8988T (cell line): ENCODE results near the gene NPLOC4.
"Not testable (repeated sequence)": the region's sequence is repeated elsewhere in the genome, so short reads cannot be mapped to it uniquely, and the experiment has no call there.

Source experiments
- DNase-seq: peaks from one replicate; pipeline ENCODE4 v3.0.0; 2011

Gene NPLOC4

DNA sequence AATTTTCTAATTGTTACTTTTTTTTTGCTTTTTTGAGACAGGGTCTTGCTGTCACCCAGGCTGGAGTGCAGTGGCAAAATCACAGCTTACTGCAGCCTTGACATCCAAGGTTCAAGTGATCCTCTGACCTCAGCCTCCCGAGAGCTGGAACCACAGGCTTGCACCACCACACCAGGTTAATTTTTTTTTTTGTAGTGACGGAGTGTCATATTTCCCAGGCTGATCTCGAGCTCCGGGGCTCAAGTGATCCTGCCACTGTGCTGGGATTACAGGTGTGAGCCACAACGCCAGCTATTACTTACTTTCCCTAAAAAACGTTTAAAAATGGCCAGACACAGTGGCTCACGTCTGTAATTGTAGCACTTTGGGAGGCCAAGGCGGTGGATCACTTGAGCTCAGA lies 6.6 kb downstream of the NPLOC4 start:
- no peak for DNase-seq

DNA sequence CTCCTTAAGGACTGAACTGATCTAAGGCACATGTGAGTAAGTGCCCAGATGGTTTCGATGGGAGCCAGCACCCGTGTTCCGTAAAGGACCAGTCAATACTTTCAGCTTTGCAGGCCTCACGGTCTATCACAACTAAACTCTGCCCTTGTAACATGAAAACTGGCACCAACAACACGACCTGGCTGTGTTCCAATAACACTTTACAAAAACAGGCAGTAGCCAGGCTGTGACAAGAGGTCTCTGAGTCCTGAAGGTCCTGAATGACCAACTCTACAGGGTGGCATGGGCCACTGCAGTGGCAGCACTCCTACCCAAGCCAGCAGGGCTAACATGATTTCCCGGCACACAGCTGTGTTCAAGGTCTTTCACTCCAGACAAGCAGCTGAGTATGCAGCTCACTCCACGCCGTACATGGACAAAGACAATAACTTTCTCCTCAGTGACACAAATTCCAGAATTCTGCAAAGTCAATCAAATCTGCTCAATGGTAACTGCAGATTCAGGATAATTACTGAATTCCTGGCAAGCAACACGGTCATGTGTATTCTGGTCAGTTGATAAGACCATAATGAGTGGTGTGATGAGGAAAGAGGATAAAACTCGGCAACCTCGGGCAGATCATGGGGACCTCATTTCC lies 15.3 kb downstream of the NPLOC4 start:
- DNase-seq: no peak

GRCh38 chr17:81618307-81618706 lies 18.6 kb downstream of the NPLOC4 start:
- not testable (repeated sequence) for DNase-seq

GRCh38 chr17:81616877-81617276 lies 20.0 kb downstream of the NPLOC4 start:
- DNase-seq: no peak

DNA sequence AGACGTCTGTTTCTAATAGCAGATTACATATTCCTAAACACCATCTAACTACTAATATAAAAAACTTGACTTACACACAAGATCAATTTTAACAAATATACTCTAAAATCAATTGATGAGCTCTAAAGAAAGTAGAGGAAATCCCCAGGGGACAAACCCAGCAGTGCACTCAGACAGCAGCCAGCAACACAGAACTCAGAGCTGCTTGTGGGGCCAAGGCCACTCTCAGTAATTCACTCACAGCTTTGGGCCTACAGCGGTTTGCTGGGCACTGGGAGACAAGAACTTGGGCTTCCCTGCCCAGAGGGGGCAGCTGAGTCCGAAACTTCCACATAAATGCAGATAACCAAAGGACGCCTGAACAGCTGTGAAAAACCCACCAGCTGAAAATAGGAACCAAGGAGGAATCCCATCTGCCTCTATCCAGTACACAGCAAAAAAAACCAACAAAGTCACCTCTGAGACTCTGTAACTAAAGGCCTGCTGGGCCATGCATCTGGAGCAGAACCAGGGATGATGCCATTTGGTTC lies 21.4 kb downstream of the NPLOC4 start:
- no peak for DNase-seq

GRCh38 chr17:81612172-81612970 lies 24.5 kb downstream of the NPLOC4 start:
- no peak for DNase-seq

- DNase-seq: no peak
Observed at GRCh38 chr17:81609541-81610311, 27.2 kb downstream of the NPLOC4 start.

- DNase-seq: no peak
Observed at GRCh38 chr17:81608605-81609004, 28.3 kb downstream of the NPLOC4 start.

DNA sequence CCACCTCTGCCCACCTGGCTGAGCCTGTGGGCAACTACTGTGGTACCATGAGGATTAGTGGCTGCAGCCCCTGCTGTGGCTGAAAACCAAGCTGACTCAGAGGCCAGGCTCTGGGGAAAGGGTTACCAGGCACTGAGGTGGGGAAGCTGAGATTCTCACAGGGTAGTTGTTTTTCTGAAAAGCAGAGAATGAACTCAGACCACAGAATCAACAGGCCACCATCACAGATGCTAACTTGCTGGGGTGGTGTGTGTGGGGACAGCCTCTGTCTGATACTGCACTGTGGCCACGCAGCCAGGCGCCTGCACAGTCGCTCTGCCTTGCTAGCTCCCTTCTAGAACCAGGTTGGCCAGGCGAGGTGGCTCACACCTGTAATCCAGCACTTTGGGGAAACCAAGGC lies 28.8 kb downstream of the NPLOC4 start:
- no peak for DNase-seq

DNA sequence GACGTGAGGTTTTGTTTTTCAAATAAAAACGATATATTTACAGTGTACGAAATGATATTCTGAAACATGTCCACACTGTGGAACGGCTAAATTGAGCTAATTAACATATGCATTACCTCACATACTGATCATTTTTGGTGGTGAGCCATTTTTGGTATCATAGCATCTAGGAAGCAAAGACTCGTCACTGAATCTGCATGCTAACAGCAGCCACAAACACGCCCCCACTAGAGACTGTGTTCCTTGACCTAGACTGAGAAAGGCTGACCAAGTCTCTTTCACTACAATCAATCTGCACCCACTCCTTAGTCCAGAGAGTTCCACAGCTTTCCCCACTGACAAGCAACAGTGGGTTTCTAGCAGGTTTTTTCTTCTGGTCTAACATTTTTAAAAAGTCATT lies 29.5 kb downstream of the NPLOC4 start:
- no peak for DNase-seq

DNA sequence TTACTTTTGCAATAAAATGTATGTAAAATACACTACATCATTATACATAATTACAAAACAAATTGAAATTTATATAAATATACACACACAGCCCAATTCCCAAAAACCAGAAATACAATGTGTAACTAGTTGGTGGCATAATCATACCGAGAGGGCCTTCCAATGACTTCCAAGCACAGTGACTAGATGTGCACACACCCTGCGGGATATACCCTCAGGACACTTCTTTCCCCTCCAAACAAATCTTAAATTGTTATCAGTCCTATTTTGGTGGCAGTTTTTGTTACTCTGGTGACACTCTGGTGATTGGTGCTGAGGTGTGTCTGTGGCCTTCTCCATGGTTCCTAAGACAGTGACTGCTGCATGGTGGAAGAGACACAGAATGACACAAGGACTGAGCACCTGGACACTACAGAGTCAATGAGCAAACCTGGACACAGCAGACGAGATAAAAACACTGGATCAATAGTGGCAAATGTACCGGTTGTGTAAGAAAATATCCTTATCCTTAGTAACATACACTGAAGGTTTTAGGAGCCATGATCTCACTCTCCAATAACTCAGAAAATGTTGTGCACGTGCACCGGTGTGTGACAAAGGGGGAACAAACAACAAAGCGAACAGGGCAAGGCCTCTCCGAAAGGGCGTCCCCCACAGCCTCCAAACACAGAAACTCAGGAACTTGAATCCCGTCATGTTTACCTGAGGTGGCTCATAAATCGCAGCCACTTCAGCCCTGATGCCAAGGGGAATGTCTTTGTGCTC lies 32.9 kb downstream of the NPLOC4 start:
- DNase-seq: no peak

GRCh38 chr17:81601525-81602120 lies 35.3 kb downstream of the NPLOC4 start:
- no peak for DNase-seq

GRCh38 chr17:81599719-81600486 lies 37.0 kb downstream of the NPLOC4 start:
- no peak for DNase-seq

GRCh38 chr17:81593105-81593871 lies 43.6 kb downstream of the NPLOC4 start:
- DNase-seq: no peak

DNA sequence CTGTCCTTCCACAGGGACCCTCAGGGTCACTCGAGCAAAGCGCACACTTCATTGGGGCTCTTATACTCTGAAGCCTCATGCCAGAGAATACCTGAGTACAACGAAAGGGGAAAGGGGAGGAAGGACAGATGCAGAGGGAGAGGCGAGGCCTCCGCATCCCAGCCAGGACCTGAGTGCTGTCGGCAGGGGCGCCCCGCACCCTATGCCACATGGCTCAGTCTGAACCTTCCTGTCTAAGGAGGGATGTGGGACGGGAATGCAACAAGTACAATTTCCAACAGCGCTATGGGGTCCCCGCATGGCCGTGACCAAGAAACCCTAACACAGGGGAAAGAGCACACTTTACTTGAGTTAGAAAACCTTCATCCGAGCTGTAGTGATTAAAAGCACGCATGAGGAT lies 44.9 kb downstream of the NPLOC4 start:
- DNase-seq: no peak

DNA sequence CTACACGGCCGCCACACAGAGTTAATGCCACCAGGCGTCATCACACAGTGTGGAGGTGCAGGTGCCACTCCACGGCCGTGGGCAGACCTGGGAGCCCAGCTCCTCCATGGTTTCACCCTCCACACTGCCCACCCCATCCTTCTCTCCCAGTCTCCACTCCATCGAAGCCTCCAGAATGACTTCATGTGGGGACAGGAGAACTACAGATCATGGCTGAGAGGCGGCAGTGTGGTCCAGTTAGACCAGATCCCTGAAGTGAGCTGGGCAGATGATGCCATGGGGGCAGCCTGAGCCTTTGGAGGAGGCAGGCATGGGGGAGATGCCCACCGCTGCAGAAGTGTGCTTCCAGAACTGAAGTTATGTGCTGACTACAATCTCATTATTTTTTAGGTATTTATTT lies 46.8 kb downstream of the NPLOC4 start:
- DNase-seq: no peak

DNA sequence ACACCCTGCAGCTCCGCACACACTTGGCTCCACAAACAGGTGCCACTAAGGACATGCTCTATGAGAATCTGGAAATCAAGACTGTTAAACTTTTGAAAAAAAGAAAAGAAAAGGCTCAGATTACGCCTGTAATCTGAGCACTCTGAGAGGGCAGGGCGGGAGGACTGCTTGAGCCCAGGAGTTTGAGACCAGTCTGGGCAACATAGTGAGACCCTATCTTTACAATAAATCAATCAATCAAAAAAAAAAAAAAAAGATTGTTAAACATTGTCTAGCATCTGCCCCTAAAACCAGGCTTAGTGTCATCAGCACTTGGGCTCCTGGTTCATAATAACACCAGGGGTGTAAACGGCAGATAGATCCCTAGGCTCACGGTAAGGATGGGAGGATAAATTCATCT lies 47.3 kb downstream of the NPLOC4 start:
- DNase-seq: no peak

DNA sequence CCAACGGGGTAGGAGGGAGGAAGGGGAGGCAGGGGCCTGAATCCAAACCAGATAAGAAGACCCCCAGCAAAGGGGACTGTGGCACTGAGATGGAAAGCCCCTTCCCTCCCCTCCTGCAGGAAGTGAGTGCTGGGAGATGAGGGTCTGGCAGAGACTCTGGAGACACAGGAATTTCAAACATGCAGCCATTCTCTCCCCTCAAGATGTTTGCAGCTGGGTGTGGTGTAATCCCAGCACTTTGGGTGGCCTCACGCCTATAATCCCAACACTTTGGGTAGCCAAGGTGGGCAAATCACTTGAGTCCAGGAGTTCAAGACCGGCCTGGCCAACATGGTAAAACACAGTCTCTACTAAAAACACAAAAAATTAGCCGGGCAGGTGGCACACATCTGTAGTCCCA lies 50.8 kb downstream of the NPLOC4 start:
- DNase-seq: no peak

DNA sequence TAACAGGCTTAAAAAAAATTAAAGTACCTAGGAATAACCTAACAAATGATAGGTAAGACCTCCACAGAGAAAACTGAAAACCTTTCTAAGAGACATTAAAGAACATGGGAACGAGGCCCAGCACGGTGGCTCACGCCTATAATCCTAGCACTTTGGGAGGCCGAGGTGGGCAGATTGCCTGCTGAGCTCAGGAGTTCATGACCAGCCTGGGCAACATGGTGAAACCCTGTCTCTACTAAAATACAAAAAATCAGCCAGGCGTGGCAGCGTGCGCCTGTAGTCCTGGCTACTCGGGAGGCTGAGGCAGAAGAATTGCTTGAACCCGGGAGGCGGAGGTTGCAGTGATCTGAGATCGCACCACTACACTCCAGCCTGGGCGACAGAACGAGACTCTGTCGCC lies 52.1 kb downstream of the NPLOC4 start:
- DNase-seq: not testable (repeated sequence)

DNA sequence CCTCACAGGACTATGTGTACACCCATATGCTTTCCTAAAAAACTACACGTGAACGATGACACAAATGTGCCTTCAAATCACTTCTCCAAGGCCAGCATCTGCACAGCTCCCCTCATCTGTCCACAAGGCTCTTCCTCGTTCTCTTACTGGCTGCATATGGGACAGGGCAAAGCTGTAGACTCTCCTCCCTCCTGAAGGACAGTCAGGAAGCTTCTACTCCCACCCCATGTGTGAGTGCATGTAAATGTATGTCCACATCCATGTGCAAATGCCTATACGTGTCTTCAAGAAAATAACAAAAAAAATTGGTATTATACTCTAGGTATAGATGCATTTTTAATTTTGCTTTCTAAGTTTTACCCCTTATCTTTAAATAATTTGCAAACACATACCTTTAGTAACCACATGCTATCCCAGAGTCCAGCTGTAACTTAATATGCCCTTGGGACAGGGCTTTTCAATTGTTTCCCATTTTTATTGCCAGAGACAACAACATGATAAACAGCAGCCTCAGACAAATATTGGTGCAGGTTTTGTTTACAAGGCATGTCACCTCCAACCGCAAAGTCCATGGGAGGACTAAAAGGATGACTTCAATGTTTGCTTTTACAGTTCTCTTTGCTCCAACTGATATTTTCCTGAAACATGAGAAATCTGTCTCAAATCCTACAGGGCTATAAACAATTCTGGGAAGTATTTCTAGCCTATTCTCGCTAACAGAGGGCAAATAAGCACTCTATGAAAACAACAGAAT lies 53.1 kb downstream of the NPLOC4 start:
- DNase-seq: no peak
